Measurements from ENCODE around the gene RPRD2. TPM values are rescaled to one million over a fixed set of nuclear protein-coding genes. Genes with fewer than 3 reads are reported as not detected.

Gene RPRD2
- total RNA-seq, 2 donors from 2014 or later = 31.9 to 32.7 TPM

- H3K4me3 Mint-ChIP-seq = peak overlapping the region in 1 of 2 donors; percentile 65
- H3K27ac Mint-ChIP-seq = peak overlapping the region; percentile 80
- H3K4me1 Mint-ChIP-seq (ENCODE audit: low read depth) = peaks cover 71% of the 10 kb centered on the region
- ATAC-seq (replicated peaks in 1 of 2) (no peak), DNase-seq (no peak)
- H3K27me3 Mint-ChIP-seq (ENCODE audit: low read depth) = no peaks in the 10 kb centered on the region
- no peaks in the 10 kb centered on the region for H3K9me3 Mint-ChIP-seq
- H3K36me3 Mint-ChIP-seq (ENCODE audit: insufficient read depth in 2 of 2) = peaks cover 0 to 7% of the 10 kb centered on the region in 2 donors
Measured at GRCh38 chr1:150405660-150406059, 41.7 kb downstream of the RPRD2 start.

GRCh38 chr1:150406483-150406882 is 42.5 kb downstream of the RPRD2 start:
- Mint-ChIP-seq H3K9me3 (no peaks in the 10 kb centered on the region), H3K36me3 (ENCODE audit: insufficient read depth in 2 of 2) (peaks cover 0 to 7% of the 10 kb centered on the region in 2 donors)

GRCh38 chr1:150407330-150407729 is 43.4 kb downstream of the RPRD2 start:
- DNase-seq (no peak), ATAC-seq (replicated peaks in 1 of 2) (no peak)
- H3K4me3 Mint-ChIP-seq = no peak overlapping the region
- H3K4me1 Mint-ChIP-seq (ENCODE audit: low read depth) = peaks cover 79% of the 10 kb centered on the region
- H3K27ac Mint-ChIP-seq = no peak overlapping the region
- H3K9me3 Mint-ChIP-seq = no peaks in the 10 kb centered on the region
- no peaks in the 10 kb centered on the region for H3K27me3 Mint-ChIP-seq (ENCODE audit: low read depth)
- peaks cover 0 to 7% of the 10 kb centered on the region in 2 donors for H3K36me3 Mint-ChIP-seq (ENCODE audit: insufficient read depth in 2 of 2)

More at GRCh38 chr1:150406483-150406882, 42.5 kb downstream of the RPRD2 start:
- no peak for ATAC-seq (replicated peaks in 1 of 2)
- Mint-ChIP-seq H3K27me3 (ENCODE audit: low read depth) (no peaks in the 10 kb centered on the region), H3K4me3 (no peak overlapping the region), H3K27ac (peak overlapping the region; percentile 24), H3K4me1 (ENCODE audit: low read depth) (peaks cover 77% of the 10 kb centered on the region)
- no peak for DNase-seq

GRCh38 chr1:150408800-150409199 is 44.9 kb downstream of the RPRD2 start:
- no peak for ATAC-seq (replicated peaks in 1 of 2)
- no peak overlapping the region for H3K27ac Mint-ChIP-seq

GRCh38 chr1:150409504-150410362 is 45.8 kb downstream of the RPRD2 start:
- H3K9me3 Mint-ChIP-seq = no peaks in the 10 kb centered on the region
- no peak for DNase-seq
- no peak overlapping the region for H3K27ac Mint-ChIP-seq
- H3K4me3 Mint-ChIP-seq = no peak overlapping the region
- ATAC-seq (replicated peaks in 1 of 2) = no peak
- H3K36me3 Mint-ChIP-seq (ENCODE audit: insufficient read depth in 2 of 2) = peaks cover 0 to 3% of the 10 kb centered on the region in 2 donors
- H3K4me1 Mint-ChIP-seq (ENCODE audit: low read depth) = peaks cover 64% of the 10 kb centered on the region
- H3K27me3 Mint-ChIP-seq (ENCODE audit: low read depth) = no peaks in the 10 kb centered on the region

More at GRCh38 chr1:150408800-150409199, 44.9 kb downstream of the RPRD2 start:
- Mint-ChIP-seq H3K4me3 (no peak overlapping the region), H3K9me3 (no peaks in the 10 kb centered on the region), H3K36me3 (ENCODE audit: insufficient read depth in 2 of 2) (peaks cover 0 to 5% of the 10 kb centered on the region in 2 donors), H3K27me3 (ENCODE audit: low read depth) (no peaks in the 10 kb centered on the region), H3K4me1 (ENCODE audit: low read depth) (peaks cover 72% of the 10 kb centered on the region)
- DNase-seq = no peak

GRCh38 chr1:150410582-150411101 is 46.7 kb downstream of the RPRD2 start:
- Mint-ChIP-seq H3K4me3 (no peak overlapping the region), H3K9me3 (no peaks in the 10 kb centered on the region), H3K4me1 (ENCODE audit: low read depth) (peaks cover 62% of the 10 kb centered on the region), H3K27me3 (ENCODE audit: low read depth) (no peaks in the 10 kb centered on the region), H3K36me3 (ENCODE audit: insufficient read depth in 2 of 2) (peaks cover 0 to 2% of the 10 kb centered on the region in 2 donors), H3K27ac (no peak overlapping the region)
- DNase-seq = no peak
- no peak for ATAC-seq (replicated peaks in 1 of 2)

GRCh38 chr1:150414592-150414991 is 50.6 kb downstream of the RPRD2 start:
- H3K27ac Mint-ChIP-seq = no peak overlapping the region
- H3K27me3 Mint-ChIP-seq (ENCODE audit: low read depth) = no peaks in the 10 kb centered on the region
- DNase-seq (no peak), ATAC-seq (replicated peaks in 1 of 2) (no peak)
- H3K4me3 Mint-ChIP-seq = no peak overlapping the region
- peaks cover 50% of the 10 kb centered on the region for H3K4me1 Mint-ChIP-seq (ENCODE audit: low read depth)
- H3K9me3 Mint-ChIP-seq = peaks cover 0 to 2% of the 10 kb centered on the region in 2 donors
- H3K36me3 Mint-ChIP-seq (ENCODE audit: insufficient read depth in 2 of 2) = peaks cover 3 to 9% of the 10 kb centered on the region in 2 donors

- peaks cover 0 to 2% of the 10 kb centered on the region in 2 donors for H3K9me3 Mint-ChIP-seq
- ATAC-seq (replicated peaks in 1 of 2) = no peak
- DNase-seq = no peak
- H3K27me3 Mint-ChIP-seq (ENCODE audit: low read depth) = no peaks in the 10 kb centered on the region
- H3K4me3 Mint-ChIP-seq = no peak overlapping the region
- H3K4me1 Mint-ChIP-seq (ENCODE audit: low read depth) = peaks cover 38% of the 10 kb centered on the region
- peaks cover 3 to 17% of the 10 kb centered on the region in 2 donors for H3K36me3 Mint-ChIP-seq (ENCODE audit: insufficient read depth in 2 of 2)
- peak overlapping the region; percentile 91 for H3K27ac Mint-ChIP-seq
Measured at GRCh38 chr1:150415800-150416199, 51.9 kb downstream of the RPRD2 start.

GRCh38 chr1:150420560-150421265 is 56.8 kb downstream of the RPRD2 start:
- H3K4me3 Mint-ChIP-seq = no peak overlapping the region
- H3K27ac Mint-ChIP-seq = no peak overlapping the region
- peaks cover 3 to 21% of the 10 kb centered on the region in 2 donors for H3K36me3 Mint-ChIP-seq (ENCODE audit: insufficient read depth in 2 of 2)
- peaks cover 0 to 2% of the 10 kb centered on the region in 2 donors for H3K9me3 Mint-ChIP-seq
- DNase-seq = no peak
- H3K4me1 Mint-ChIP-seq (ENCODE audit: low read depth) = peaks cover 19% of the 10 kb centered on the region
- H3K27me3 Mint-ChIP-seq (ENCODE audit: low read depth) = no peaks in the 10 kb centered on the region
- no peak for ATAC-seq (replicated peaks in 1 of 2)

GRCh38 chr1:150422541-150422940 is 58.6 kb downstream of the RPRD2 start:
- Mint-ChIP-seq H3K27ac (no peak overlapping the region), H3K27me3 (ENCODE audit: low read depth) (no peaks in the 10 kb centered on the region), H3K4me3 (no peak overlapping the region), H3K9me3 (no peaks in the 10 kb centered on the region), H3K4me1 (ENCODE audit: low read depth) (peaks cover under 1% of the 10 kb centered on the region), H3K36me3 (ENCODE audit: insufficient read depth in 2 of 2) (peaks cover 3 to 18% of the 10 kb centered on the region in 2 donors)
- no peak for ATAC-seq (replicated peaks in 1 of 2)
- no peak for DNase-seq

GRCh38 chr1:150429805-150430204 is 65.9 kb downstream of the RPRD2 start:
- DNase-seq (no peak), ATAC-seq (replicated peaks in 1 of 2) (no peak)
- peak overlapping the region; percentile 52 for H3K27ac Mint-ChIP-seq
- H3K36me3 Mint-ChIP-seq (ENCODE audit: insufficient read depth in 2 of 2) = peaks cover 3% of the 10 kb centered on the region in 2 donors
- H3K27me3 Mint-ChIP-seq (ENCODE audit: low read depth) = no peaks in the 10 kb centered on the region
- H3K9me3 Mint-ChIP-seq = no peaks in the 10 kb centered on the region
- H3K4me1 Mint-ChIP-seq (ENCODE audit: low read depth) = no peaks in the 10 kb centered on the region
- H3K4me3 Mint-ChIP-seq = no peak overlapping the region

GRCh38 chr1:150441121-150441520 is 77.2 kb downstream of the RPRD2 start:
- ATAC-seq (replicated peaks in 1 of 2) = no peak
- H3K27me3 Mint-ChIP-seq (ENCODE audit: low read depth) = no peaks in the 10 kb centered on the region
- H3K4me3 Mint-ChIP-seq = no peak overlapping the region
- H3K9me3 Mint-ChIP-seq = no peaks in the 10 kb centered on the region
- no peak for DNase-seq
- peaks cover 2 to 6% of the 10 kb centered on the region in 2 donors for H3K36me3 Mint-ChIP-seq (ENCODE audit: insufficient read depth in 2 of 2)
- H3K27ac Mint-ChIP-seq = no peak overlapping the region
- H3K4me1 Mint-ChIP-seq (ENCODE audit: low read depth) = peaks cover 14% of the 10 kb centered on the region

- Mint-ChIP-seq H3K27ac (peak overlapping the region; percentile 70), H3K27me3 (ENCODE audit: low read depth) (no peaks in the 10 kb centered on the region), H3K36me3 (ENCODE audit: insufficient read depth in 2 of 2) (peaks cover 7 to 20% of the 10 kb centered on the region in 2 donors), H3K9me3 (no peaks in the 10 kb centered on the region), H3K4me3 (peak overlapping the region in 1 of 2 donors; percentile 39), H3K4me1 (ENCODE audit: low read depth) (peaks cover 14% of the 10 kb centered on the region)
- peak in 1 of 2 donors; percentile 5 for DNase-seq
- ATAC-seq (replicated peaks in 1 of 2) = peak; percentile 75 to 93
Measured at GRCh38 chr1:150444232-150444631, 80.3 kb downstream of the RPRD2 start.
